ENCODE results near the gene FAM187B. TPM values are rescaled to one million over a fixed set of nuclear protein-coding genes. Genes with fewer than 3 reads are reported as not detected.

FAM187B gene
- total RNA-seq, 1 donor from 2014 or later: not detected

- peak; percentile 90 for DNase-seq (ENCODE audit: low spot score)
Measured at GRCh38 chr19:35213663-35214632, 14.6 kb downstream of the FAM187B start.

DNA sequence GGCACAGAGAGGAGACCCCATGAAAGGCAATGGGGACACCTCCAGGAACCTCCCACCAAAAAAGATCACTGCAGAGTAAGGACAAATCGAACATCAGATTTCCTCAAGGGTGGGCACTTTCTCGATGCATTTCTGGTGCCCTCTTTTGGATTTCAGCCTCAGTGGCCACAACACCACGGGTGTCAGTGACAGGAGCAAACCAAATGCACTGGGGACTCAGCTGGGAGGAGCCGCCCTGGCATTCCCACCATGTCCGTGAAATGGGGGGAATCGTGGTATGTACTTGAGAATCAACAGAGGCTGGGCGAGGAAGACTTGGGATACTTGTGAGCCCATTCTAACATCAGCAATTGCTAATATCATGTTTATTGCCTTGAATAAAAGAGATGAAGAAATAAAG is 16.3 kb downstream of the FAM187B start:
- DNase-seq (ENCODE audit: low spot score): no peak

GRCh38 chr19:35211545-35212230 is 16.9 kb downstream of the FAM187B start:
- DNase-seq (ENCODE audit: low spot score): peak; percentile 54

GRCh38 chr19:35209646-35210045 is 18.9 kb downstream of the FAM187B start:
- DNase-seq (ENCODE audit: low spot score): no peak

DNA sequence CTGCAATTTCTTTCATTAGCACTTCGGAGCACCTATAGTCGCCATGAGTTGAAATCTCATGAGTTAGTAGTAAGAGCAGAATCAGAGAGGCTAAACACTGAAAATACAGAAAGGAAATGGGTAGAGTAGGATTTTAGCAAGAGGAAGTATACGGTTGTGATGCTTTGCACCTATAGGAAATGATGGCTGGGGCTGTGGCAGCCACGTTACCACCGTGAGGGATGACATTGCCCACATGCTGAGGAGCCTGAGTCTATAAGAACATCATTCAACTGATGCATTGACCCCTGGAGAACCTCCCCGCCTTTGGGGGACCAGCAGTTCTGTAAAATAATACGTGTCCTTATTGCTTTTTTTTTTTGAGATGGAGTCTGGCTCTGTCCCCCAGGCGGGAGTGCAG is 20.4 kb downstream of the FAM187B start:
- DNase-seq (ENCODE audit: low spot score): peak; percentile 28

DNA sequence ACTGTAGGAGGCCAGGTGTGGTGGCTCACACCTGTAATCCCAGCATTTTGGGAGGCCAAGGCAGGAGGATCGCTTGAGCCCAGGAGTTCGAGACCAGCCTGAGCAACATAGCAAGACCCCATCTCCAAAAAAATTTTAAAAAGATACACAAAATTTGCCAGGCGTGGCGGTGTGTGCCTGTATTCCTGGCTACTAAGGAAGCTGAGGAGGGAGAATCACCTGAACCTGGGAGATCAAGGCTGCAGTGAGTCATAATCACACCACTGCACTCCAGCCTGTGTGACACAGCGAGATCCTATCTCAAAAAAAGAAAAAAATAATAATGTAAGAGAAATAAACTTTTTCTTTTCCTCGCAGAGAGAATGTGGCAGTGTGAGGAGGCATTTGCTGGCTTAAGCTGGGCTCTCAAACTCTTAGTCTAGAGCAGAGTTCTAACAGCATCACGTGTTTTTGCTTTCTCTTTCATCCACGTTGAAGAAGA is 21.1 kb downstream of the FAM187B start:
- peak; percentile 54 for DNase-seq (ENCODE audit: low spot score)

DNA sequence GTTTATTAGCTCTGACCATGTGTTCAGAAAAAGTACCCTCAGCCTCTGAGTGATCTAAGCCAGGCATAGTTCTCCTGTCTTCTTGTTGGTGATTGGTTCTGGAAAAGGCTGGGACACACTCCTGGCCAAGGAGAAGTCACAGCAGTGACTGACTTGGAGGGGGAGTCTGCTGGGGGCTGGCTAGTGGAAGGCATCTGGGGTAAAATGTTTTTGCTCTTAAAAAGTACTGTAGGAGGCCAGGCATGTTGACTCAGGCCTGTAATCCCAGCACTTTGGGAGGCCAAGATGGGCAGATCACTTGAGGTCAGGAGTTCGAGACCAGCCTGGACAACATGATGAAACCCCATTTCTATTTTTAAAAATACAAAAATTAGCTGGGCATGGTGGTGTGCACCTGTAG is 21.7 kb downstream of the FAM187B start:
- peak; percentile 15 for DNase-seq (ENCODE audit: low spot score)

- peak; percentile 20 for DNase-seq (ENCODE audit: low spot score)
Measured at GRCh38 chr19:35206379-35206778, 22.2 kb downstream of the FAM187B start.

GRCh38 chr19:35205733-35206323 is 22.7 kb downstream of the FAM187B start:
- DNase-seq (ENCODE audit: low spot score): no peak

GRCh38 chr19:35204799-35205732 is 23.5 kb downstream of the FAM187B start:
- DNase-seq (ENCODE audit: low spot score): peak; percentile 24

DNA sequence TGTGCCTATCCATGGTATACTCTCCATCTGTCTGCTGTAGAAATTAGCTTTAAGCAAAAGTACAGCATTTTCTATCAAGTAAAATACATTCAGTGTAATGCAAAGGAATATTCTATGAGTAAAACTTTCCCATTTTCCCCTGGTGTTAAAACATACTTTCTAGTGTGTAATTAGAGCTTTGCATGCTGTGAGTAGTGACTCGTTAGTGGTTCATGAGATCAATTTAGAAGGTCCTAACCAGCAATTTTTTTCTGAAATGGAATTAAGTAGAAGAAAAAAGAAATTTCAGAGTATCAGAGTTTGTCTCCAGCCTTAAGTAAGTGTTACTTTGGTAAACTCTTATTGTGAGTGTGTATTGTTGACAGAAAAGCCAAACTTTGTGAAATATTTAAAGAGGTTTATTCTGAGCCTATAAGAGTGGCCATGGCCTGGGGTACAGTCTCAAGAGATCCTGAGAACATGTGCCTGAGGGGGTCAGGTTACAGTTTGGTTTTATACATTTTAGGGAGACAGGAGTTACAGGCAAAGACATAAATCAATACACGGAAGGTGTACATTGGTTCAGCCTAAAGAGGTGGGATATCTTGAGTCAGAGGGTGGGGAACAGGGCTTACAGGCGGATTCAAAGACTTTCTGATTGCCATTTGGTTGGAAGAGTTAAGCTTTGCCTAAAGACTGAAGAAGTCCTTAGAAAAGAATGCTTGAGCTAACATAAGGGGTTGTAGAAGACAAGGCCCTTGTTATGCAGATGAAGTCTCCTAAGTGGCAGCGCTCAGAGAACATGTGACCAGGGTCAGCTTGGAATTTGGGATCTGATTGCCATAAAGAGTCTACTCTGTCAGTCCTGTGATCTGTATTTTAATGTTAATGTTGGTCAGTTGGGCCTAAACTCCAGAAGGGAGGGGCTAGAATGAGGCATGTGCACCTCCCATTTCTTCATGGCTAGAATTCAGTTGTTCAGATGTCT is 25.5 kb downstream of the FAM187B start:
- DNase-seq (ENCODE audit: low spot score): peak; percentile 18

DNA sequence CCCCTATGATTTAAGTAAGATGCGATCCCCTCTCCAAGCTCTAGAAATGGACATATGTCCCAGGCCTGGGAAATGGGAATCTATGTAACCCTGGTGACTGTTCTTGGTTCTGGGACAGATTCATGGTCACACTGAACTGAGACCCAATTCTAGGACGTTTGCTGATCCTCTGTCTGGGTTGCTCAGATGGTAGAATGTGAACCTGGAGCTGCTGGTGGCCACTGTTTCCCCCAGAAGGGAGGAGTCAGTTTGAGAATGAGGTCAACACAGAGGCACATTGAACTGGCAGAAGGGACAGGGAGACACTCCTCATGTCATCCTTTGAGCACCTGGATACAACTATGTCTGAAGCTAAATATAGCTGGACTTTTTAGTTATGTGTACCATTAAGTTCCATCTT is 29.1 kb downstream of the FAM187B start:
- DNase-seq (ENCODE audit: low spot score): peak; percentile 3

DNA sequence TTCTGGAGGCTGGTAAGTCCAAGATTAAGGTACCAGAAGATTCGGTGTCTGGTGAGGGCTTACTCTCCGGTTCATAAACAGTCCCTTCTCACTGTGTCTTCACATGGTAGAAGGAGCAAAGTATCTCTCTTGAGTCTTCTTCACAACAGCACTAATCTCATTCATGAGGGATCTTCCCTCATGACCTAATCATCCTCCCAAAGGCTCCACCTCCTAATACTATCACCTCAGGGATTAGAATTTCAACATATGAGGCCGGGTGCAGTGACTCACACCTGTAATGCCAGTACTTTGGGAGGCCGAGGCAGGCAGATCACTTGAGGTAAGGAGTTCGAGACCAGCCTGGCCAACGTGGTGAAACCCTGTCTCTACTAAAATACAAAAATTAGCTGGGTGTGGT is 31.7 kb downstream of the FAM187B start:
- DNase-seq (ENCODE audit: low spot score): peak; percentile 27

DNA sequence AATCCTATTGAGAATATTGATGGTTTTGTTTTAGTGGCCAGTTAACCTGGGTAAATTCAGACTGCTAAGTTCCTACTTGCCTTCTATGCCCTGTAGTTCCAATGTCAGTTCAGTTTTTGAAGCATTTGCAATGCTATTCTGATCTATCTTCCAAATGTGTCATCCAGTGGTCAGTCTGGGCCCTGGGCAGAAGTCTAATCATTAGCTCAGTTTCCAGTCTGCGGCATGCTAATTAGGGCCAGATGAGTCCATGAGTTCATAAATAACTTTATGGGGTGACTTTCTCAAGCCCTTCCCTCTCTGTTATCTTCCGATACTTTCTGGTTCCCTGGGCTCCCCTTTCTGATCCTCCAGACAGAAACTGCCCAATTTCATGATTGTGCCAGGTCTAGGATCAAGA is 32.7 kb downstream of the FAM187B start:
- peak; percentile 0 for DNase-seq (ENCODE audit: low spot score)

GRCh38 chr19:35194012-35194984 is 34.2 kb downstream of the FAM187B start:
- no peak for DNase-seq (ENCODE audit: low spot score)

GRCh38 chr19:35184884-35185283 is 43.7 kb downstream of the FAM187B start:
- no peak for DNase-seq (ENCODE audit: low spot score)

- DNase-seq (ENCODE audit: low spot score): no peak
Measured at GRCh38 chr19:35184267-35184666, 44.3 kb downstream of the FAM187B start.

DNA sequence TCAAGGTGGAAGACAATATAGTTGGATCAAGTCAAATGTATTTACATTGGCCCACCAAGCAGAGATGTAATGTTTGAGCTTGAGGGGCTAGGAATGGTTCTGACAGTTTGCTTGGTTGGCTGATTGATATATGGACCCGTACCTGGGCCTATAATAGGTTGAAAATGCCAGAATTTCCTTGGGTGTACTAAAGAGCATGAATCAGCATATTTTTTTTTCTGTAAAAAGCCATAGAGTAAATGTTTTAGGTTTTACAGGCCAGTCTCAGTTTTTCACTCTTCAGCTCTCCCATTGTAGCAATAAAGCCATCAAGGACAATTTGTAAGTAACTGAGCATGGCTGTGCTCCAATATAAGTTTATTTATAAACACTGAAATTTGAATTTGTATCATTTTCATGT is 47.2 kb downstream of the FAM187B start:
- no peak for DNase-seq (ENCODE audit: low spot score)

DNA sequence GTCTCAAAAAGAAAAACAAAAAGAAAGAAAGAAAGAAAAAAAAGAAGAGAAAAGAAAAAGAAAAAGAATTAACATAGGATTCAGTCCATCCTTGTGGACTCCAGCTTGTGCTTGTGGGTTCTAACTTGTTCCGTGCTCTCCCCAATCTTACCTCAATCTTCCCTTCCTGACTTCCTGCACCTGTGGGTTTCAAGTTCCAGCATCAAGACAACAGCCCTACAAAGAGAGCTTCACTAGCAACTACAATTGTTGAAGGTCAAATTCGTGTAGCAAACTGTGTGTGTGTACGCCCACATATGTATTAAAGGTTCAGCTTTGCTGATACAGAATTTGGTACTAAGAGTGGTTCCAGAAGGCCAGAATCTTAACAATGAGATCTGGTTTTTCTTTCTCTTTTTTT is 48.7 kb downstream of the FAM187B start:
- no peak for DNase-seq (ENCODE audit: low spot score)

All from ureter (tissue), 1 donor.